Thyroid gland (tissue), 4 donors: ENCODE measurements around the gene C16orf74.

Experiments
- CTCF ChIP-seq, 6 experiments: fragments of 200-600 bp in 3 of 6; fragments of 450-650 bp in 3 of 6; sonication (generic) in 3 of 6; IDR thresholded peaks; one replicate each; pipeline ENCODE4 v1.5.1; 2016 to 2019; ENCODE audit warnings: antibody characterized with exemption in 6 of 6, mild to moderate bottlenecking in 2 of 6, inconsistent platforms in 1 of 6, moderate library complexity in 1 of 6
- POLR2A ChIP-seq, 2 donors: fragments of 450-650 bp; IDR thresholded peaks; one replicate each; pipeline ENCODE4 v1.6.1; 2017; ENCODE audit warnings: antibody characterized with exemption in 2 of 2, mild to moderate bottlenecking in 2 of 2, moderate library complexity in 1 of 2

- no peak for TF ChIP-seq CTCF (IDR thresholded peaks at IDR 0.05)
- TF ChIP-seq POLR2A (IDR thresholded peaks at IDR 0.05), result no peak
Observed at GRCh38 chr16:85662976-85663830, 87.7 kb downstream of the C16orf74 start.
